GM18907 (cell line): ENCODE data around the gene E2F2.

Source experiments
- ATAC-seq: cut with Tn5 transposase; IDR thresholded peaks from one replicate; pipeline ENCODE4 v1.9.1; 2021; ENCODE audit warnings: mild to moderate bottlenecking, moderate library complexity; ENCODE audit not compliant: unreplicated experiment

E2F2 gene

DNA sequence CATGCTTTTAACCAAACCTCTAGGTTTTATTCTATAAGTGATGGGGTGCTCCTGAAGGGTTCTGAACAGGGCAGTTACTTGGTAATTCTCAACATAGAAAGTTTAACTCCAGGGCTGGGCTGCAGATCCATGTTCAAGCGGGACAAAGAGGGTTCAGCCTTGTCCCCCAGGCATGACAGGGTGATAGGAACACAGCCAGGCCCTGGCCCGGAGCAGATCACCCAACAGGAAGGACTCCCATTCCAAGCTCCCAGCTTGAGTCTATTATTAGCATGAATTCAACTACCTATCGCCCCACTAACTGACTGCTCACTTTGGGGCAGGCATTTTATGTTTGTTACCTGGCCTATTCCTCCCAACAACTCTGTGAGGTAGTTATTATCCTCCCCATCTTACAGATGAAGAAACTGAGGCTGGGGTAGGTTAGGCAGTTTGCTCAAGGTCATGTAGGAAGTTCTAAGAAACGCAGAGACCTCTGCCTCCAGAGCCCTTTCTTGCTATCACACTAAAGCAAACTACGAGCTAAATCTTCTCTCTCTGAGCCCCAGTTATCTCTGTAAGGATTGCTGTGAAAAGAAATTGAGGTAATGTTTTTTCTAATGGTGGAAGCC lies 61.6 kb downstream of the E2F2 start:
- ATAC-seq: no peak

DNA sequence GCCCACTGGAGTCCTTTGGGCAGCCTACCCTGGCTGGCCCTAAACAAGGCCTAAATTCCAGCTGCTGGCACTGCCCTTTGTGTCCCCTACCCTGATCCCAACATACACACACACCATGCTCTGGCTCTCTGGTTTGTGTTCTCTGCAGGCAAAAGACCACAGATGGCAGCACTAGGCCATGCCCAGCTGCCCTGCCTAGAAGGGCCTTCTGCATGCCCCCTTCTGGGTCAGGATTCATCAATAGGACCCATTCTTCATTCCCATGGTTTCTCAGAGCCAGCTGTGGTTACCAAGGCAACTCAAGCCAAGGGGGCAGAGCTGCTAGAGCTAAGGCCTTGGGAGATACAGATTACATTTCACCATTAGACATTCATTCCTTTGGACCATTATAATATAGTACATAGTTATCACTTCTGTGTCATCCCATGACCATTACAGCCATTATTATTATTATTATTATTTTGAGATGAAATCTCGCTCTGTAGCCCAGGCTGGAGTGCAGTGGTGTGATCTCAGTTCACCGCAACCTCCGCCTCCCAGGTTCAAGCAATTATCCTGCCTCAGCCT lies 64.5 kb downstream of the E2F2 start:
- no peak for ATAC-seq

DNA sequence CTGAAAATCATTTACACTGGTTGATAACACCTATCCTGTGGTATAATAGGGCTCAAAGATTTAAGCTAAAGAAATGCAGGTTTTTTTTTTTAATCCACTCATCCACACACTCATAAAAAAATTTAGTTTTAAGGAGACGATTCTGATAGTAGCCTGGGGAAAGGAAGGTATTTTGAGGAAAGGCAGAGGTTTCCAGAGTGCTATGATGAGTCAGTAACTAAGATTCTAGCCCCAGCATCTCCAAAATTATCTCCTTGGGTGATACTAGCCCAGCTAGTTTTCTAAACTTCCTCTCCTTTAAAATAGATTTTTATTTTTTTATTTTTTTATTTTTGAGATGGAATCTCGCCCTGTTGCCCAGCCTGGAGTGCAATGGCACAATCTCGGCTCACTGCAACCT lies 67.7 kb downstream of the E2F2 start:
- ATAC-seq: no peak

DNA sequence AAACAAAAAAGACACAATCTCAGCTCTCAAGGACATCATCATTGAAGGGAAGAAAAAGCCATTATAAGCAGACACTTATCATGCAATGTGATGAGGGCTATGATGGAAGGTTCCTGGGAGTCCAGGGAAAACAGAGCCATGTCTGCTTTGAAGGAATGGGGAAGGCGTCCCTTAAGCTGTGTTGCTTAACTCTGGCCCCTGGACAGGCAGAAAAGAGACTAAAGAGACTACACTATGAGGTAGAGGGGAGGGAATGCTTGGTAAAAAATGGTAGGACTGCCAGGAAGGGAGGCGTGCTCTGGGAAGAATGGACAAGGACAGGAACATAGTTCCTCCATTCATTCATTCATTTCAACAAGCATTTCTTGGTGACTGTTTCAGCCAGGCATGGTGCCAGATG lies 68.3 kb downstream of the E2F2 start:
- no peak for ATAC-seq

DNA sequence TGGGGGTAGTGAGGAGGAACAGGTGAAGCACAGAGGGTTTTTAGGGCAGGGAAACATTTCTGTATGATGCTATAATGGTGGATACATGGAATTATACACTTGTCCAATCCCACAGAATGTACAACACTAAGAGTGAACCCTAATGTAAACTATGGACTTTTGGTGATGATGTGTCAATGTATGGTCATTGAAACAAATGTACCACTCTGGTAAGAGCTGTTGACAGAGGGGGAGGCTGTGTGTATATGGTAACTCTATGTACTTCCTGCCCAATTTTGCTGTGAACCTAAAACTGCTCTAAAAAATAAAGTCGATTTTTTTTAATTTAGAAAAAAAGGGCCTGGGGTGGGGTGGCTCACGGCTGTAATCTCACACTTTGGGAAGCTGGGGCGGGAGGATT lies 70.0 kb downstream of the E2F2 start:
- ATAC-seq: no peak

DNA sequence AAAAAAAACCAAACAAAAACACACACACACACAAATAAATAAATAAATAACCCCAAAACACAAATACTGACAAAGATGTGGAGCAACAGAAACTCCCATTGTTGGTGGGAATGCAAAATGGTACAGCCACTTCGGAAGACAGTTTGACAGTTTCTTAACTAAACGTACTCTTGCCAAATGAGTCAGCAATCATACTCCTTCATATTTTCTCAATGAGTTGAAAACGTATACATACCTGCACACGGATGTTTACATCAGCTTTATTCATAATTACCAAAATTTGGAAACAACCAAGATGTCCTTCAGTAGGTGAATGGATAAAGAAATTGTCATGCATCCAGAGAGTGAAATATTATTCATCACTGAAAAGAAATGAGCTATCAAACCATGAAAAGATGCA lies 70.5 kb downstream of the E2F2 start:
- ATAC-seq: no peak

DNA sequence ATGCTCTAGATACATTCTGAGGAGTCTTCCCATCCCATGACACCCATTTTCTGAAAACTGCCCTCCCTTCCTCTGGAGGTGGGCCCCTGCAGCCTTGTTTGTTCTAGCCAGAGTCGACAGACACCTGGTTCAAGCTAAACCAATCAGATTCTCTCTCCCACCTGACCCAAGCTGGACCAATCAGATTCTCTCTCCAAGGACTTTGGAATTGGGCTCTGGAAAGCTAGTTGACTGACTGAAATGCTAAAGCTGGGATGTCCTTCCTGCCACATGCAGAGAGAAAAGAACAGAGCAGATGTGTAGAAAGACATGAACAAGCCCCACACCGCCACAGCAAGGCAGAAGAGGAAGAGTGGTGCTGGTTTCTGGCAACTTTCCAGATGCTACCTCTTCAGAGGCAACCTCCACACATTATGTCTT lies 71.7 kb downstream of the E2F2 start:
- no peak for ATAC-seq
